ENCODE data around the gene CENPP.

GRCh38 chr9:92655366-92655765 is 329.6 kb downstream of the CENPP start:
- TF ChIP-seq CTCF (IDR thresholded peaks at IDR 0.05; ENCODE audit: low read depth, low read length): no peak
- TF ChIP-seq POLR2A (IDR thresholded peaks at IDR 0.05; ENCODE audit: extremely low read depth, insufficient read length): no peak
- TF ChIP-seq MAX (IDR thresholded peaks at IDR 0.05; ENCODE audit: low read depth, low read length): no peak
- no peak for TF ChIP-seq MYC (IDR thresholded peaks at IDR 0.05; ENCODE audit: low read depth, low read length)

All from NB4 (cell line).